Mucosa of descending colon (tissue), 3 donors: ENCODE measurements around the gene IL36RN. TPM values are rescaled to one million over a fixed set of nuclear protein-coding genes. Genes with fewer than 3 reads are reported as not detected.

Experiments
- ATAC-seq: fragments of 200-7000 bp; cut with Tn5 transposase; one replicate; pipeline ENCODE4 v1.9.1; 2020; ENCODE audit warnings: mild to moderate bottlenecking, moderate library complexity
- DNase-seq, 3 donors: peaks; one replicate each; pipeline ENCODE4 v3.0.0-alpha.2; 2020
- H3K36me3 ChIP-seq: fragments of 200-600 bp; one replicate; pipeline ENCODE4 v1.8.0; 2021; ENCODE audit warnings: low read depth, mild to moderate bottlenecking
- H3K4me1 ChIP-seq: fragments of 200-600 bp; one replicate; pipeline ENCODE4 v1.8.0; 2021; ENCODE audit warnings: low read depth, mild to moderate bottlenecking
- H3K4me3 ChIP-seq: fragments of 200-600 bp; one replicate; pipeline ENCODE4 v1.8.0; 2021; ENCODE audit warnings: mild to moderate bottlenecking
- H3K9me3 ChIP-seq: fragments of 200-600 bp; one replicate; pipeline ENCODE4 v1.8.0; 2021; ENCODE audit warnings: mild to moderate bottlenecking
- CTCF ChIP-seq: fragments of 200-600 bp; IDR thresholded peaks from one replicate; pipeline ENCODE4 v1.8.0; 2022; ENCODE audit warnings: antibody characterized with exemption, mild to moderate bottlenecking
- intact Hi-C, 2 donors: fragments of 100-400 bp; cut with DNase I in 1 of 2; cut with micrococcal nuclease in 1 of 2; formaldehyde crosslinking; loops; one replicate each; pipeline versions ENCODE4 v1.11.0 to v1.11.1; 2022; cut with DNase I, micrococcal nuclease
- long read RNA-seq, 2 donors: library from polyadenylated mRNA; unstranded; transcript quantifications; one replicate each; pipeline ENCODE4 v2.0.0, GENCODE V29; 2019 to 2021
- total RNA-seq, 3 donors: library from RNA; stranded (reverse); fragmentation: NEBNext Ultra II Directional in 2 of 3; extraction: Animal tissue kit (Norgen Biotek cat#: 25700) in 2 of 3; gene quantifications; one replicate each; pipeline versions ENCODE4 v1.2.1 to v1.2.4, GENCODE V29; 2021 to 2023
- donor health status: DM: no; HTN: no; CAD: no; lungs with moderate emphysema.
- donor health status: DM: no; HTN: no; CAD: no.
- donor health status: DM: no; HTN: yes; CAD: no.

Gene IL36RN
- total RNA-seq, result not detected
- long read RNA-seq, donor 1, result 0 reads
- long read RNA-seq, donor 2, result 0 reads

GRCh38 chr2:113058998-113059960 is at the start of gene IL36RN:
Gene IL36RN, plus strand, starts transcription at chr2:113059198. Its CDS starts 241 bp downstream, at chr2:113059439.
- DNase-seq, result no peak
- ATAC-seq, result no peak

GRCh38 chr2:113009622-113010021 is 49.4 kb upstream of the IL36RN start:
- ATAC-seq, result no peak
- H3K9me3 ChIP-seq, result no peaks in the 10 kb centered on the region
- DNase-seq, result no peak
- H3K4me3 ChIP-seq, result no peak overlapping the region
- intact Hi-C loops, result no loop called here
- no peak for TF ChIP-seq CTCF
- no peaks in the 10 kb centered on the region for H3K36me3 ChIP-seq
- no peaks in the 10 kb centered on the region for H3K4me1 ChIP-seq

More at GRCh38 chr2:113058998-113059960, at the start of gene IL36RN:
- no peak for TF ChIP-seq CTCF
- no peak within 1 kb of the TSS for H3K4me3 ChIP-seq
- H3K36me3 ChIP-seq, result no peaks in the 10 kb centered on the region
- peaks cover 4% of the 10 kb centered on the region for H3K4me1 ChIP-seq
- intact Hi-C loops, result no loop called here
- no peaks in the 10 kb centered on the region for H3K9me3 ChIP-seq

GRCh38 chr2:113010088-113010487 is 48.9 kb upstream of the IL36RN start:
- H3K4me3 ChIP-seq, result no peak overlapping the region
- intact Hi-C loops, result no loop called here
- TF ChIP-seq CTCF, result no peak
- DNase-seq (no peak), ATAC-seq (no peak)
- no peaks in the 10 kb centered on the region for H3K4me1 ChIP-seq
- H3K9me3 ChIP-seq, result no peaks in the 10 kb centered on the region
- H3K36me3 ChIP-seq, result no peaks in the 10 kb centered on the region

- H3K4me3 ChIP-seq, result no peak overlapping the region
- no peak for DNase-seq
- no peak for TF ChIP-seq CTCF
- ATAC-seq, result no peak
- no peaks in the 10 kb centered on the region for H3K4me1 ChIP-seq
- no peaks in the 10 kb centered on the region for H3K36me3 ChIP-seq
- no peaks in the 10 kb centered on the region for H3K9me3 ChIP-seq
- intact Hi-C loops, result no loop called here
Observed at GRCh38 chr2:113011108-113011507, 47.9 kb upstream of the IL36RN start.

GRCh38 chr2:113012436-113013335 is 46.3 kb upstream of the IL36RN start:
- ATAC-seq (no peak), DNase-seq (no peak)
- no peak for TF ChIP-seq CTCF
- intact Hi-C loops, result no loop called here
- Histone ChIP-seq H3K9me3 (no peaks in the 10 kb centered on the region), H3K36me3 (no peaks in the 10 kb centered on the region), H3K4me3 (no peak overlapping the region), H3K4me1 (no peaks in the 10 kb centered on the region)
